GM15510 (cell line): Measurements from ENCODE around the gene NPPC.

Experiments used
- POLR2A ChIP-seq: IDR thresholded peaks from 3 replicates; pipeline ENCODE4 v1.6.1; 2011; ENCODE audit warnings: borderline replicate concordance; ENCODE audit not compliant: insufficient read length; ENCODE audit errors: extremely low read depth

NPPC gene

DNA sequence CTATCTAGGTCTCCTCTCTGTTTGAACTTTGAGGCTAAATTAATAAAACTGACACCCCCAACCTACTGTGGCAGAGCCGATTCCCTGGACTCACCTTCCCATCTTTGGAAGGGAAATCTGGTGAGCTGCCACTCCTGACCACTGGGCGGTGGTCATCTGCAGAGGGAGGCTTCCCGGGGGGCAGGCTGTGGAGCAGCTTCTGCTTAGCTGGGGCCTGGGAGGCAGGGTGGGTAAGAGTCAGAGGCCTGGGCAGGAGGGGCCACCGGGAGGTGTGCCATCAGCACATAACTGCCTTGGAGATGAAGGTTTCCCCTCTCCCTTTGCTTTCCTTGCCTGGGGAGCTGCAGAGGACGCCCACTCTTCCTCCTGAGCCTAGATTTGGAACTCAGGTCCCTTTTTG, 2.3 kb upstream of the NPPC start:
- no peak for TF ChIP-seq POLR2A

DNA sequence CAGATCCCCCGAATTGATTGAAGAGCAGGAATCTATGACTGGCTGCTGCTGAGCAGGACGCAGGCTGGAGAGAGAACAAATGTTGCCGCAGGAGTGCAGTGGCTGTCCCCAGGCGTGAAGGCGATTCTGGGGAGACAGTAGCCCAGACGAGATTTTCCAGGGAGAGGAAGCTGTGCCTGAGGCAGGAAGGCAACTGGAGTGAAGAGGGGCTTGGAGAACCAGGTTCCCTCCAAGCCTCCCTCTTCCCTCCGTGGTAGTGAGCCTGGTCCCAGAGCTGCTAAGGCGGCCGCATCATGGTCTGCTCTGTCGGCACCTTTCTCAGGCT, 1.3 kb upstream of the NPPC start:
- TF ChIP-seq POLR2A = no peak

DNA sequence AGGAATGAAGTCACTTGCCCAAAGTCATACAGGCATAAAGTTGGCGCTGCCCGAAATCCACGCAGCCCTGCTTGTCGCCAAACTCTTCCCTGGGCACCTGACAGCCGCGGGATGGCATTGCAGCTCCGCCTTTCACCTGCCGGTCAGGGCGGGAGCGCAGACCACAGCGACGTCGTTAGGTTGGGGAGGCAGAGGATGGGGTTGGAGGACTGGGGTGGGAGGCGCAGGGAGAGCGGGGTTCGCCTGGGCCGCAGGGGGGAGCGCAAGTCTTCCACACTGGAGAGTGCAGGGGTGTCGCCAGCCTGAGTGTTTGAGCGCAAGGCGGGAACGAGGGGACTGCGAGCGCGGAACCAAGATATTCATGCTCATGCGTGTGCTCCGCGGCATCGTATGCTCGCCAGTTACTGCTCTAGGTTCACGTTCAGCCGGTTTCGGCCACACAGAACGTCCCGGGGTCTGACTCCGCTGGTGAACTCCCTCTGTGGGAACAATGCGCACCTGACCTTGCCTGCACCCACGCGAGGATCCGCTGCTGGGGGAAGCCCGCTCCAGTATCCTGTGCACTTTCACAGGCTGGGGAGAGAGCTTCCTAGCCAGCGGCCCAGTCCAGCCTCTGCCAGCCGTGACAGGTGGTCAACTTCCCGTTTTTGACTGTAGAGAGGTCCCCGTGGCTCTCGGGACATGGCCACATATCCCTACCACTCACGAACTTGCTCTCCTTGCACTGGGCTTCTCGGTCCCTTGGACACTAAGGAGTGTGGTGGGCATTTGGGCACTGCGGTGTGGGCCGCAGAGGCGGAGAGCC, 767 bp upstream of the NPPC start:
- TF ChIP-seq POLR2A = no peak

GRCh38 chr2:231925303-231926179, 655 bp downstream of the NPPC start:
- TF ChIP-seq POLR2A = no peak

DNA sequence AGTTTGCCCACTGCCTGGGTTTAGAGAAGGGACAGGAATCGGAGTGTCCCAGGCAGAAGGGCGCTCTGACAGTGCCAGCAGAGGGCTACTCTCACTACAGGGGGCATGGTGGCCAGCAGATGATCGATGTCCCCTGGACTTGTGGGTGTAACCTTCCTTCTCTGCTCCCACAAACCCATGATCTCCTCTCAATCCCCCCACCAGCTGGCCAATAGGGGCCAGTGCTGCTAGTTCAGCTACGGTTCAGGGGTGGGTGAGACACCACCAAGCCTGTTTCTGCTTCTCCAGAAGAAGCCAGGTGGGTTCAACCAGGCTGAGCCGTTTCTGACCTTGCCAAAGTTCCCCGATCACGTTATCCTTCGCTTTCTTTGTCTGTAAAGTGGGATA, 1.3 kb downstream of the NPPC start:
- TF ChIP-seq POLR2A = no peak

GRCh38 chr2:231923951-231924888, 2.0 kb downstream of the NPPC start:
- no peak for TF ChIP-seq POLR2A

GRCh38 chr2:231923010-231923344, 3.2 kb downstream of the NPPC start:
- no peak for TF ChIP-seq POLR2A

- no peak for TF ChIP-seq POLR2A
Observed at GRCh38 chr2:231922311-231923009, 3.7 kb downstream of the NPPC start.

GRCh38 chr2:231920795-231921194, 5.4 kb downstream of the NPPC start:
- TF ChIP-seq POLR2A = no peak

- TF ChIP-seq POLR2A = no peak
Observed at GRCh38 chr2:231920366-231920765, 5.8 kb downstream of the NPPC start.

DNA sequence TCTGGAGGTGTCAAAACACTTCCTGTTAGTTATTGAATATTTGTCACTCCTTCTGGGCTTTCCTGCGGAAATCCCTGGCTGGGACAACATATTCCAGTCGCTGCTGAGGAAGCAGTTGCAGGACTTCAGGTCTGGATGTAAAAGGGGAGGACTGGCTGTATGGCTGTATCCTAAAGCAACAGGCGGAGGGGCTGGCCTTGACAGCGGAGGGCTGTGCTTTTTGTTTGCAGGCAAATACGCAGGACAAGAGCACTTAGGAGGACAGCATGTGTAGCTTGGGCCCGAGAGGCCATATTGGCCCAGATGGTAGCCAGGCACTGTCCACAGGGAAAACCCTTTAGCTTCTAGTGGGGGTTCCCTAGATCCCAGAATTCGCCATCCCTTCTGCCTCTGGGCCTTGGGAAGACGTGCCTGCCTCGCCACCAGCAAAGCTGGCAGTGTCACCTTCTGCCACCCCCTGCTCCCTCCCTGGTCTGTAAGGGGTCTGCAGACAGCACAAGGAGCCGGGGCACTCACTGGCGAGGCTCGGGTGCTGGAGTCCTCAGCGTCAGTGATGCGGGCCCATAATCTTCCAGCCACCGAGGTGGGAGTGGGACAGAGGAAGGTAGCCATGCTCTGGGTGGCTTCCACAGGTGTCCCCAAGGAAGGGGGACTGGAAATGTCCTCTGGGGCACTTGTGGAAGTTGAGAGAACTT, 6.7 kb downstream of the NPPC start:
- TF ChIP-seq POLR2A = no peak

DNA sequence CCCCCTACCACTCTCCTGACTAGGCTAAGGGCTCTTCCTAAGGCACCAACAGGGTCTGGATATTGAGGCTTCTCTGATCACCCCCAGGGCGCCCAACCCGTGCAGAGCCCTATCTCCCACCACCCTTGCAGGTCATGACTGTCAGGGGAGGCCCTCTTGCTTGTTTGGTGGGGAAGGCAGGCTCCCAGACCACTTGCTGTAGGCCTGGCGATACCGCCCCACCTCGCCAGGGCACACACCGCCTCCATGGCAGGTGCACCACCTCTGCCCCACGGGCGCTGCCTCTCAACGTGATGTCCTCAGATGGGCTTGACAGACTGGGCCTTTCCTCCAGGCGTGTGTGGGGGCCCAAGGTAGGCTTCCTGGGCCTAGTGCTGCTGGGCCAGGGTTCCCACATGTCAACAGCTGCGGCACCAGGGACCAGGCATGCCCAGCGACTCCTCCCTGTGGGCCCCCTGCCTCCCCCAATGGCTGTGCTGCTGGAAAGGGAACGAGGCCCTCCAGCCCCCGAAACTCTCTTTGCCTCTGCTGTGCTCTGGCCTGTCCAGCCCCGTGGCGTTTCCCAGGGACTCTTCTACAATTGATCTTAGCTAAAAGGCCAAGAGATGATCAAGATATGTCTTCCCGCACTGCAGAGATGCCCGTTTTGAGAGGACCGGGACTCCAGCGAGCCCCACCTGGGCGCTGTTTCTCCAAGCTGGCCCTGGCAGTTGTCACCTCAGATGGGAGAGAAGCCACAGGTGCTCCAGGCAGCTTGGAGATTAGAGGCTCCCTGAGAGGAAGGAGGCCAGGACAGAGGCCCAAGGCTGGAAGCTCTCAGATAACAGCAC, 7.5 kb downstream of the NPPC start:
- no peak for TF ChIP-seq POLR2A
